Neuronal stem cell (in vitro differentiated cells): ENCODE results near the gene UGT2B28.
"Not testable (repeated sequence)": the region's sequence is repeated elsewhere in the genome, so short reads cannot be mapped to it uniquely, and the experiment has no call there.

ENCODE experiments used
- DNase-seq: peaks from one replicate; pipeline ENCODE4 v3.0.0-alpha.2; 2013; ENCODE audit warnings: low spot score
- H2AFZ ChIP-seq: one replicate; pipeline ENCODE4 v1.6.1; 2013; ENCODE audit warnings: mild to moderate bottlenecking, low read length, inconsistent platforms
- H2AK5ac ChIP-seq: 2 replicates; pipeline ENCODE4 v1.6.1; 2013; ENCODE audit warnings: low read depth, mild to moderate bottlenecking, inconsistent platforms, low read length, moderate library complexity, mixed read lengths
- H2BK120ac ChIP-seq: 2 replicates; pipeline ENCODE4 v1.6.1; 2013; ENCODE audit warnings: low read depth, mild to moderate bottlenecking, inconsistent platforms, low read length, moderate library complexity, mixed read lengths
- H2BK12ac ChIP-seq: one replicate; pipeline ENCODE4 v1.6.1; 2013; ENCODE audit warnings: low read length, inconsistent platforms
- H2BK15ac ChIP-seq: 2 replicates; pipeline ENCODE4 v1.6.1; 2013; ENCODE audit warnings: mild to moderate bottlenecking, low read length, inconsistent platforms, mixed read lengths
- H2BK5ac ChIP-seq: one replicate; pipeline ENCODE4 v1.6.1; 2013; ENCODE audit warnings: inconsistent platforms, mild to moderate bottlenecking, low read length, moderate library complexity
- H3K14ac ChIP-seq: one replicate; pipeline ENCODE4 v1.6.1; 2013; ENCODE audit warnings: low read length, inconsistent platforms
- H3K18ac ChIP-seq: 2 replicates; pipeline ENCODE4 v1.6.1; 2013; ENCODE audit warnings: low read length, inconsistent platforms
- H3K23ac ChIP-seq: 2 replicates; pipeline ENCODE4 v1.6.1; 2013; ENCODE audit warnings: low read depth, mild to moderate bottlenecking, mixed read lengths, low read length, inconsistent platforms; ENCODE audit not compliant: poor library complexity
- H3K27ac ChIP-seq: replicated peaks from 3 replicates; pipeline ENCODE4 v1.5.1; 2013; ENCODE audit warnings: low read length, inconsistent platforms
- H3K27me3 ChIP-seq, 3 experiments: 2 replicates each; pipeline ENCODE4 v1.6.1; 2013; ENCODE audit warnings: low read length in 3 of 3, mild to moderate bottlenecking in 2 of 3, inconsistent platforms in 1 of 3, low read depth in 1 of 3, mixed read lengths in 1 of 3, moderate library complexity in 1 of 3; ENCODE audit not compliant: control insufficient read depth in 3 of 3, insufficient read depth in 3 of 3
- H3K36me3 ChIP-seq, 2 donors: replicated peaks in 1 of 2; 2 replicates each; pipeline ENCODE4 v1.6.1; 2013; ENCODE audit warnings: low read length in 2 of 2; ENCODE audit not compliant: control insufficient read depth in 2 of 2, insufficient read depth in 2 of 2
- H3K4ac ChIP-seq: 2 replicates; pipeline ENCODE4 v1.6.1; 2013; ENCODE audit warnings: inconsistent platforms, mild to moderate bottlenecking, low read length, moderate library complexity
- H3K4me1 ChIP-seq, 2 donors: 1 replicate in 1 of 2; 2 replicates in 1 of 2; pipeline ENCODE4 v1.6.1; 2013; ENCODE audit warnings: low read length in 2 of 2, low read depth in 1 of 2; ENCODE audit not compliant: control insufficient read depth in 2 of 2, insufficient read depth in 1 of 2
- H3K4me2 ChIP-seq: one replicate; pipeline ENCODE4 v1.6.1; 2013; ENCODE audit warnings: mild to moderate bottlenecking, low read length, inconsistent platforms; ENCODE audit not compliant: insufficient read depth, poor library complexity, severe bottlenecking
- H3K4me3 ChIP-seq, 2 donors: 2 replicates each; pipeline ENCODE4 v1.5.1; 2013; ENCODE audit warnings: low read length in 2 of 2, mild to moderate bottlenecking in 2 of 2, inconsistent platforms in 1 of 2, moderate library complexity in 1 of 2
- H3K79me1 ChIP-seq: one replicate; pipeline ENCODE4 v1.6.1; 2013; ENCODE audit warnings: low read depth, mild to moderate bottlenecking, inconsistent platforms, low read length, moderate library complexity
- H3K9ac ChIP-seq: one replicate; pipeline ENCODE4 v1.6.1; 2013; ENCODE audit warnings: mild to moderate bottlenecking, low read depth, low read length, inconsistent platforms; ENCODE audit not compliant: poor library complexity
- H3K9me3 ChIP-seq, 2 donors: replicated peaks in 1 of 2; 2 replicates each; pipeline versions ENCODE3 to v1.6.1; 2013; ENCODE audit warnings: low read length in 2 of 2, mild to moderate bottlenecking in 2 of 2, inconsistent platforms in 1 of 2, low read depth in 1 of 2, mixed read lengths in 1 of 2, moderate library complexity in 1 of 2; ENCODE audit not compliant: control insufficient read depth in 2 of 2, insufficient read depth in 1 of 2
- H4K8ac ChIP-seq: one replicate; pipeline ENCODE4 v1.6.1; 2013; ENCODE audit warnings: low read depth, mild to moderate bottlenecking, inconsistent platforms, low read length, moderate library complexity
- H4K91ac ChIP-seq: one replicate; pipeline ENCODE4 v1.6.1; 2013; ENCODE audit warnings: low read length, low read depth, mild to moderate bottlenecking, inconsistent platforms; ENCODE audit not compliant: poor library complexity
- WGBS, 2 donors: extraction: QIAGEN DNeasy Blood & Tissue Kit; methylation state at CpG; one replicate each; pipeline ENCODE4 v1.1.7; 2013; ENCODE audit warnings: missing lambda C conversion rate in 2 of 2, mixed read lengths in 1 of 2; ENCODE audit not compliant: insufficient read length in 2 of 2, insufficient replicate concordance in 1 of 2; ENCODE audit errors: extremely low coverage in 2 of 2; 5-methylcytosine and 5-hydroxymethylcytosine counted together

Gene UGT2B28

GRCh38 chr4:69268612-69269011, 11.7 kb upstream of the UGT2B28 start:
- H3K27ac ChIP-seq, H4K91ac ChIP-seq, H3K23ac ChIP-seq, H3K4ac ChIP-seq, H3K9me3 ChIP-seq, H3K4me1 ChIP-seq, H2BK120ac ChIP-seq, H2AK5ac ChIP-seq, H3K9ac ChIP-seq, H2BK12ac ChIP-seq, H3K18ac ChIP-seq, H4K8ac ChIP-seq, H2BK15ac ChIP-seq, H3K36me3 ChIP-seq, DNase-seq, H3K4me2 ChIP-seq, H3K79me1 ChIP-seq, H2AFZ ChIP-seq, H3K14ac ChIP-seq, H3K4me3 ChIP-seq, H2BK5ac ChIP-seq, H3K27me3 ChIP-seq: not testable (repeated sequence)
- WGBS, 2 donors: no CpG with 5 or more reads among the region's 7 CpGs

GRCh38 chr4:69296356-69296755, 16.1 kb downstream of the UGT2B28 start:
- H2AFZ ChIP-seq, H2BK12ac ChIP-seq, DNase-seq, H4K8ac ChIP-seq, H3K9me3 ChIP-seq, H3K79me1 ChIP-seq, H3K27me3 ChIP-seq, H3K4me1 ChIP-seq, H3K36me3 ChIP-seq, H2BK15ac ChIP-seq, H2BK5ac ChIP-seq, H3K14ac ChIP-seq, H3K9ac ChIP-seq, H3K18ac ChIP-seq, H3K4ac ChIP-seq, H3K27ac ChIP-seq, H4K91ac ChIP-seq, H2BK120ac ChIP-seq, H3K23ac ChIP-seq, H3K4me2 ChIP-seq, H2AK5ac ChIP-seq, H3K4me3 ChIP-seq: not testable (repeated sequence)
- no CpG with 5 or more reads among the region's 4 CpGs for WGBS, 2 donors

- not testable (repeated sequence) for H4K8ac ChIP-seq, H3K79me1 ChIP-seq, H3K4ac ChIP-seq, H3K36me3 ChIP-seq, H2BK5ac ChIP-seq, H3K4me2 ChIP-seq, H2AK5ac ChIP-seq, H3K18ac ChIP-seq, H2BK120ac ChIP-seq, H2BK12ac ChIP-seq, H3K27ac ChIP-seq, H2AFZ ChIP-seq, H2BK15ac ChIP-seq, H3K14ac ChIP-seq, H3K23ac ChIP-seq, DNase-seq, H3K9ac ChIP-seq, H4K91ac ChIP-seq, H3K4me1 ChIP-seq, H3K27me3 ChIP-seq, H3K4me3 ChIP-seq, H3K9me3 ChIP-seq
- WGBS, 2 donors: no CpG with 5 or more reads among the region's 5 CpGs
Measured at GRCh38 chr4:69308426-69309033, 28.3 kb downstream of the UGT2B28 start.

- not testable (repeated sequence) for H3K4me3 ChIP-seq
- WGBS, 2 donors: no CpG with 5 or more reads among the region's 5 CpGs
Measured at GRCh38 chr4:69309549-69310076, 29.3 kb downstream of the UGT2B28 start.

More at GRCh38 chr4:69309549-69310076, 29.3 kb downstream of the UGT2B28 start:
- H3K27ac ChIP-seq, H3K4ac ChIP-seq, H2BK15ac ChIP-seq, H3K36me3 ChIP-seq, H2AFZ ChIP-seq, H3K14ac ChIP-seq, H3K18ac ChIP-seq, H2BK5ac ChIP-seq, H2BK120ac ChIP-seq, H2AK5ac ChIP-seq, H4K8ac ChIP-seq, H3K79me1 ChIP-seq, H4K91ac ChIP-seq, DNase-seq, H3K9me3 ChIP-seq, H3K27me3 ChIP-seq, H3K4me1 ChIP-seq, H3K9ac ChIP-seq, H3K4me2 ChIP-seq, H3K23ac ChIP-seq, H2BK12ac ChIP-seq: not testable (repeated sequence)
